Measurements from ENCODE around the gene ATL2. TPM values are rescaled to one million over a fixed set of nuclear protein-coding genes. Genes with fewer than 3 reads are reported as not detected.

ATL2 gene
- total and polyA plus RNA-seq, 2 donors (not counting 1 experiment from before 2014, with no cell fraction given) = 21.1 to 69.0 TPM

DNA sequence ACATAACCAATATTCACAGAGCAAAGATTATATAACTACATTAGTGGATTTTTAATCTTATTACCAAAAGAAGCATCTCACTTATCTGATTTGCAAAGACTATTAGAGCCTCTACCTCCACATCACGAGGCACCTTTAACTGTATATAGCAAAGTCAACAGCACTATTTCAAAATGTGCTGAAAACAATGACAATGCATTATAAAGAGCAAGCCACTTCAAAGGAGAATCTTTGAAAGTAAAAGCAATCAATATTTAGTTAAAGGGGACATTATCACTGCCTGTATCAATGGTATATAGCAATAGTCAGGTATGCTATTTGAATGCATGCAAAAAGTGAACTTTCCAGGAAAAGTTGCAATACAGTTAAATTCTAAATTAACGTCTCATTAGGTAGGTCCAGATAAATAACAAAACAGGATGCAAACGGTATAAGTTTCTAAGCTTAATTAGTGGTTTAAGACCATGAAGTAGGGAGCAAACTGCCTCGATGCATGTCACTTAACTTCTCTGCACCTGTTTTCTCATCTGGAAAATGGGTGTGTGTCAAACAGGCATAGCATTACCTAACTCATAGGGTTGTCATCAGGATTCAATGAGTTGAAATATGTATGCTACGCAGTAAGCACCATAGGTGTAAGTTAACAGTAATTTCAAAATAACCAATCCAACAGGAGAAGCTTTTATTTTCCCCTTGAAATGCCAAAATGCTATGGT, 31.6 kb downstream of the ATL2 start:
- H3K9me3 Mint-ChIP-seq (ENCODE audit: insufficient read depth) = peaks cover 2% of the 10 kb centered on the region
- WGBS (ENCODE audit: insufficient coverage) = no CpG with 5 or more reads among the region's 5 CpGs
- ATAC-seq (ENCODE audit: low read depth) (no peak), DNase-seq (no peak)
- Histone ChIP-seq H3K27ac (ENCODE audit: low read length in 2 of 2) (no peak overlapping the region), H2AFZ (ENCODE audit: insufficient read depth, low read depth, low read length, poor library complexity, severe bottlenecking) (no peak overlapping the region), H4K20me1 (ENCODE audit: control insufficient read depth, insufficient read depth, low read length, poor library complexity, severe bottlenecking) (peaks cover 29% of the 10 kb centered on the region), H3K9ac (ENCODE audit: low read length) (no peak overlapping the region), H3K36me3 (replicated peaks in 1 of 2; ENCODE audit: control extremely low read depth in 1 of 2, control insufficient read depth in 1 of 2, extremely low read depth in 1 of 2, insufficient read depth in 2 of 2, low read length in 1 of 2) (peaks cover 13 to 23% of the 10 kb centered on the region in 2 experiments), H3K4me3 (ENCODE audit: control extremely low read depth in 1 of 5, extremely low read depth in 1 of 5, insufficient read depth in 1 of 5, low read depth in 2 of 5, low read length in 4 of 5) (no peak overlapping the region), H3K79me2 (ENCODE audit: control insufficient read depth, insufficient read depth, low read length) (peaks cover 39% of the 10 kb centered on the region), H3K4me2 (replicated peaks; ENCODE audit: low read depth, low read length, poor library complexity, severe bottlenecking) (no peak overlapping the region), H3K9me3 (ENCODE audit: control extremely low read depth in 1 of 3, control insufficient read depth in 2 of 3, insufficient read depth in 1 of 3, low read length in 2 of 3) (no peaks in the 10 kb centered on the region), H3K4me1 (ENCODE audit: control insufficient read depth in 2 of 2, insufficient read depth in 2 of 2, low read length in 2 of 2) (peaks cover 0 to 3% of the 10 kb centered on the region in 2 donors), H3K27me3 (replicated peaks in 1 of 4; ENCODE audit: control extremely low read depth in 1 of 4, control insufficient read depth in 3 of 4, insufficient read depth in 4 of 4, low read length in 3 of 4) (no peaks in the 10 kb centered on the region)
- H3K4me3 Mint-ChIP-seq = no peak overlapping the region
- ChIA-PET CTCF (interaction anchor here (0.8 to 1.5 kb wide), 2 partner anchors 30 kb away, joined by 3 to 4 read pairs; no protein-coding TSS in a partner anchor), POLR2A (no interaction called here)
- peaks cover 5% of the 10 kb centered on the region for H3K4me1 Mint-ChIP-seq
- TF ChIP-seq EZH2 (IDR thresholded peaks at IDR 0.05; ENCODE audit: borderline replicate concordance, insufficient read depth, low read depth, low read length, poor library complexity, severe bottlenecking) = no peak
- TF ChIP-seq, protein P1, sequence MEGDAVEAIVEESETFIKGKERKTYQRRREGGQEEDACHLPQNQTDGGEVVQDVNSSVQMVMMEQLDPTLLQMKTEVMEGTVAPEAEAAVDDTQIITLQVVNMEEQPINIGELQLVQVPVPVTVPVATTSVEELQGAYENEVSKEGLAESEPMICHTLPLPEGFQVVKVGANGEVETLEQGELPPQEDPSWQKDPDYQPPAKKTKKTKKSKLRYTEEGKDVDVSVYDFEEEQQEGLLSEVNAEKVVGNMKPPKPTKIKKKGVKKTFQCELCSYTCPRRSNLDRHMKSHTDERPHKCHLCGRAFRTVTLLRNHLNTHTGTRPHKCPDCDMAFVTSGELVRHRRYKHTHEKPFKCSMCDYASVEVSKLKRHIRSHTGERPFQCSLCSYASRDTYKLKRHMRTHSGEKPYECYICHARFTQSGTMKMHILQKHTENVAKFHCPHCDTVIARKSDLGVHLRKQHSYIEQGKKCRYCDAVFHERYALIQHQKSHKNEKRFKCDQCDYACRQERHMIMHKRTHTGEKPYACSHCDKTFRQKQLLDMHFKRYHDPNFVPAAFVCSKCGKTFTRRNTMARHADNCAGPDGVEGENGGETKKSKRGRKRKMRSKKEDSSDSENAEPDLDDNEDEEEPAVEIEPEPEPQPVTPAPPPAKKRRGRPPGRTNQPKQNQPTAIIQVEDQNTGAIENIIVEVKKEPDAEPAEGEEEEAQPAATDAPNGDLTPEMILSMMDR (IDR thresholded peaks at IDR 0.05) = no peak
- H3K27ac Mint-ChIP-seq = no peak overlapping the region
- no peaks in the 10 kb centered on the region for H3K27me3 Mint-ChIP-seq
- intact Hi-C loops (cut with micrococcal nuclease) = no loop called here

- H3K79me2 ChIP-seq (ENCODE audit: control insufficient read depth, insufficient read depth, low read length) = peaks cover 33% of the 10 kb centered on the region
- 94% methylated on average over 2 of the region's 3 CpGs for WGBS (ENCODE audit: insufficient coverage)
- Mint-ChIP-seq H3K4me1 (no peaks in the 10 kb centered on the region), H3K4me3 (no peak overlapping the region), H3K27me3 (no peaks in the 10 kb centered on the region), H3K9me3 (ENCODE audit: insufficient read depth) (peaks cover 2% of the 10 kb centered on the region), H3K27ac (no peak overlapping the region)
- no peak overlapping the region for H3K4me2 ChIP-seq (replicated peaks; ENCODE audit: low read depth, low read length, poor library complexity, severe bottlenecking)
- H4K20me1 ChIP-seq (ENCODE audit: control insufficient read depth, insufficient read depth, low read length, poor library complexity, severe bottlenecking) = peaks cover 23% of the 10 kb centered on the region
- TF ChIP-seq, protein P1 (IDR thresholded peaks at IDR 0.05) = no peak
- TF ChIP-seq EZH2 (IDR thresholded peaks at IDR 0.05; ENCODE audit: borderline replicate concordance, insufficient read depth, low read depth, low read length, poor library complexity, severe bottlenecking) = no peak
- POLR2A ChIA-PET = no interaction called here
- H3K36me3 ChIP-seq (replicated peaks in 1 of 2; ENCODE audit: control extremely low read depth in 1 of 2, control insufficient read depth in 1 of 2, extremely low read depth in 1 of 2, insufficient read depth in 2 of 2, low read length in 1 of 2) = peaks cover 13 to 23% of the 10 kb centered on the region in 2 experiments
- H3K4me3 ChIP-seq (ENCODE audit: control extremely low read depth in 1 of 5, extremely low read depth in 1 of 5, insufficient read depth in 1 of 5, low read depth in 2 of 5, low read length in 4 of 5) = no peak overlapping the region
- DNase-seq (no peak), ATAC-seq (ENCODE audit: low read depth) (no peak)
- H3K27me3 ChIP-seq (replicated peaks in 1 of 4; ENCODE audit: control extremely low read depth in 1 of 4, control insufficient read depth in 3 of 4, insufficient read depth in 4 of 4, low read length in 3 of 4) = no peaks in the 10 kb centered on the region
- peaks cover 0 to 3% of the 10 kb centered on the region in 2 donors for H3K4me1 ChIP-seq (ENCODE audit: control insufficient read depth in 2 of 2, insufficient read depth in 2 of 2, low read length in 2 of 2)
- CTCF ChIA-PET = interaction anchor here (0.8 kb wide), 1 partner anchor 29 kb away, joined by 3 read pairs; no protein-coding TSS in a partner anchor
- H3K27ac ChIP-seq (ENCODE audit: low read length in 2 of 2) = no peak overlapping the region
- no peak overlapping the region for H2AFZ ChIP-seq (ENCODE audit: insufficient read depth, low read depth, low read length, poor library complexity, severe bottlenecking)
- H3K9ac ChIP-seq (ENCODE audit: low read length) = no peak overlapping the region
- intact Hi-C loops (cut with micrococcal nuclease) = no loop called here
- H3K9me3 ChIP-seq (ENCODE audit: control extremely low read depth in 1 of 3, control insufficient read depth in 2 of 3, insufficient read depth in 1 of 3, low read length in 2 of 3) = no peaks in the 10 kb centered on the region
Observed at GRCh38 chr2:38344813-38345212, 32.3 kb downstream of the ATL2 start.
